HG02798 (cell line): ENCODE results near the gene DPM1.

Experiments used
- ATAC-seq: cut with Tn5 transposase; IDR thresholded peaks from one replicate; pipeline ENCODE4 v1.9.1; 2021; ENCODE audit warnings: mild to moderate bottlenecking; ENCODE audit not compliant: unreplicated experiment, poor library complexity

The DPM1 gene

DNA sequence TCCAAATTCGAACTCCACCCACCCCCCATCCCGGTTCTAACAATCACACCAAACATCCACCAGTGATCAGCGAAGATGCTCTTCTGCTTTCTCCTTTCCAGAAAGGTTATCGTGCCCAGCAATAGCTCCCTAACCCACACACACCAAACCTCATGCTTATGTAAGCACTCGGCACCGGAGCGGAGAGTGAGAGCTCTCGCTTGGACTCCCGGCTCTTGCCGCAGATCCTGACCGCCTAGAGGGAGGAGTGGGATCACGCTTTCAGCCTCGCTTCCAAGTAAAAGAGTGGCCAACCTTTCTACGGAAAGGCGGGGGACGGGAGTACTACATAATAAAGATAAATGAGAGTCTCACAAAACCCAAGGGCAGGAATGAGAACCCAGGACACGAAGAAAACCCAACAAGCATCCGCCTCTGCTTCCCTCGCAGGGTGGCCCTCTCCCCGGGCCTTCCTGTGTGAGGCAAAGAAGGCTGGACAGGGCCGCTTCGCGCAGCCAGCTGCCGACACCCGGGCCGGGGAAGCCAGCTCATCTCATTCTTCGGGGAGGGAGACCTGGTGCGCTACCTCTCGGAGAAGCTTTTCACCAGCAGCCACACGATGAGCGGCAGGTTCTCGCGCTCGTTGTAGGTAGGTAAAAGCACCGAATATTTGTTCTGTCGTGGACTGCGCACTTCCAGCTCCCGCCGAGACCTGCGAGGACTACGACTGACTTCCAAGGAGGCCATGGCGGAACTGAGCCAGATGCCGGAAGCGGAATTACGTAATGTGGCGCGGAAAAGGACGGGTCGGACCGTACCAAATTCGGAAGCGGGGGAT lies at the start of gene DPM1:
DPM1 (minus strand) TSS at position 735 of the 817 bp plus-strand sequence; CDS start at position 726, 9 bp downstream.
- peak; percentile 92 for ATAC-seq

DNA sequence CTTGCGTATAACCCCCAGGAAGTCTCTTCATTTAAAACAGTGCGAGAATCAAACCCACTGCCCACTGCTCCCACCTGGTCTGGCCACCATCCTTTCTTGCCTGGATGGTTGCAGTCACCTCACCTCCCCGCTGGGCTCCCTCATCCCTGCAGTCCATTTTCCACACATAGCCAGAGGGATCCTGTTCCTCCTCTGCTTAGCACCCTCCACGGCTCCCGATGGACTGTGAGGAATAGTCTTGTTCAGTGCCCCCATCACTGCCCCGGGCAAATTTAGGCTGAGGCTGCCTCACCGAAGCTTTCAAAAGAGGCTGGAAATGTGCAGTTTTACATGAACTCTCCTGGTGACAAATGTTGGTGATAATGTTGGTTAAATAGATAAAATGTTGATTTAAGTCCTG lies 46.9 kb upstream of the DPM1 start:
- no peak for ATAC-seq

DNA sequence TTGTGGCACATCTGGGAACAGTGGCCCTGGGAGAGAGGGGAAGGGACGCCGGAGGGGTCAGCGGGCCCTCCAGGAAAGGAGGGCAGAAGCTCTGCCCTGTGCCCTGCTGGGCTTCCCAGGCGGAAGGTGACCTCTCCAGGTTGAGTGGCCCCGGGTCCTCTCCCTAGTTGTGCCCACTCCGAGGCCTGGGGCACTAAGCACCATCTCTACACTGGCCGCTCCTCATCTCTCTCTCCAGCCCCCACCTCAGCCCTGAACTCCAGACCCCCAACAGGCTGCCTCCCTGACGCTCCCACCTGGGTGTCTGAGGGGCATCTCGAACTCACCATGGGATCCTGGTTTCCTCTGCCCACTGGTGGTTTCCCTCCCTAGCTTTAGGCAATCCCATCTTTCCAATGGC lies 46.4 kb upstream of the DPM1 start:
- ATAC-seq, result no peak

DNA sequence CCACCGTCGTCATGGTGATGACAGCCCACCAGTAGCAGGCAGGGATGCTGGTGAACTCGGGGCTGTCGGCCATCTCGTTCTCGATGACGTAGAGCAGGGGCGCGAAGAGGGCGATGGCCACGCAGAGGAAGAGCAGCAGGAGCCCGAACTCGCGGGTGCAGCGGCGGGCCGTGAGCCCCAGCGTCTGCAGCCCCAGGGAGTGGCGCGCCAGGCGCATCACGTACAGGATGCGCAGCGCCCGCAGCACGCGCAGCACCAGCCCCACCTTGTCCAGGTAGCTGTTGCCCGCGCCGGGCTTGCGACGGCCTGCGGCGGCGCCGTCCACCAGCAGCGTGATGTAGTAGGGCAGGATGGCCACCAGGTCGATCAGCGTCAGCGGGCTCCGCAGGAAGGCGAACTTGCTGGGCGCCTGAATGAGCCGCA lies 46.0 kb upstream of the DPM1 start:
- no peak for ATAC-seq

DNA sequence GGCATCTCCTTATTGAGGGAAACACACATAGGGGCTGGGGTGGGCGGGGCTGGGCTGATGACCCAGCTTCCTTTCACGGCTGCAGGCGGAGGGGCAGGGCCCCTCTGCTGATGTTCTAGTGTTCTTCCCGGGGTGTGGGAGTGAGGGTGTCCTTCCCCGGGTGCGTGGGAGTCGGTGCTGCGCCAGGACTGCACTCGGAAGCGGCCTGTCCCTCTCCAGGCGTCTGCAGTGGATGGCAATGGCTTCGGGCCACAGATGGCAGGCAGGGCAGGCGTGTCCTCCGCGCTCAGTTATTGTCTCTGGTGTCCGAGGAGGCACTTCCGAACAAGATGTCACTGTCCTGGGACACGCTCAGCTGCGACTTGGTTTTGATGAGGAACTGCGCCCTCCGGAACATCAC lies 45.4 kb upstream of the DPM1 start:
- ATAC-seq, result no peak

DNA sequence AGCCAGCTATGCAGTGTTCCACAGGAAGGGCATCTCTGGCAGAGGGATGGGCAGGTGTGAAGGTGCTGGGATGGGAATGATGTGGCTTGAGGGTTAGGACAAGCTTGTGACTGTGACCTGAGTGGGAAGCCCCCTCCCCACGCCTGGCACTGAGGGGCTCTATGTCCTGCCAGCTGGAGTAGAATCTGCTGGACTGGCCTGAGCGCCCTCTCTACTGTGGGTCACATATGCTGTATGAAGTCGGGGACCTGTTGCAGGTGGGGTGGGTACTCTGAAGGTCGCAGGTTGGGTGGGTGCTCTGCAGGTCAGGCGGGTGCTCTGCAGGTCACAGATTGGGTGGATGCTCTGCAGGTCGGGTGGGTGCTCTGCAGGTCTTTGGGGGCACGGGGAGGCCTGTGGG lies 44.3 kb upstream of the DPM1 start:
- ATAC-seq, result no peak

DNA sequence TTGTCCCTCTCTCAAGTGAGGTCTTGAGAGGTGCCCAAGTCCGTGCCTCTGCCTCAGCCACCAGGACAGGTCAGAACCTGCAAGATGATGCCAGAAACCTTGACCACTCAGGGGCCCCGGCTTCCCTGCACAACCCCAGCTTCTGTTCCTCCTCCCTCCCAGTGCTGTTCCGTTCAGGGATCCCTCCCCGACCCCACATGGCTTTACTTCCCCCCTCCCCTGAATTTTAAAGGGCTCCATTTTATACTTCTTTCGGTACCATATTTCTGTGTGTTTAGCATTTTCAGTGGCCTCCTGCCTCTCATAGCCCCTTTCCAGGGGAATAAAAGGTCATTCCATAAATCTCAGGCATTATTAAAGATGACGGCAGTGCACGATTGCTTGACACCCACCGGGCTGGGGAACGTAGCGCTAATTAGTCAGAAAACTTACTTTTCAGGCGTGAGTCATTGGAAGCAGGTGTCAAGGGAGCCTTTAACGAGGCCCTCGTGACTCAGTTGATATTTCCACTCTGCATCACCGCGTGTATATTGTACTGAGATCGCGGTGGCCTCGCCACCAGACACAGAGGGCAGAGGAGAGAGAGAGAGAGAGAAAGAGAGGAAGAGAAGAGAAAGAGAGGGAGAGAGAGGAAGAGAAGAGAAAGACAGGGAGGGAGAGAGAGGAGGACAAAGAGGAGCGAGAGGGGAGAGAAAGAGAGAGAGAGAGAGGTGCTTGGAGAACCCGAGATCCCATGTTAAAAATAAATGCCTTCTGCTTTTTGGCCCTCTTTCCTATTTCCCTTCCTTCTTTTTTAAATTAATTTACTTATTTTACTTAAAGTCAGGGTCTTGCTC lies 43.3 kb upstream of the DPM1 start:
- ATAC-seq, result no peak

DNA sequence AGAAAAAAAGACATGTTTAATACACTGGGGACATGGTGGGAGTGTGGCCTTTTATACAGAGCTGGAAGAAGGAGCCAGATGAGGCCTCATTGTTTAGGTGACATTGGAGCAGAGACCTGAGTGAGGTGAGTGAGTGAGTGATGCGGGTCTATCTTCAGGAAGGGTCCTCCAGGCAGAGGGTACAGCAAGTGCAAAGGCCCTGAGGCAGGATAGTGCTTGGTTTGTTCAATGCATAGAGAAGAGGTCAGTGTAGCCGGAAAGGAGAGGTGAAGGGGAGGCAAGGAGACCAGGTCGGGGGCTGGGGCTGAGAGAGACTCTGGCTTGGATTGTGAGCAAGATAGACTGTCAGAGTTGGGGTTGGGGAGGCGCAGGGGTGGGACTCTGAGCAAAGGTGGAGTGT lies 41.0 kb upstream of the DPM1 start:
- ATAC-seq, result no peak

DNA sequence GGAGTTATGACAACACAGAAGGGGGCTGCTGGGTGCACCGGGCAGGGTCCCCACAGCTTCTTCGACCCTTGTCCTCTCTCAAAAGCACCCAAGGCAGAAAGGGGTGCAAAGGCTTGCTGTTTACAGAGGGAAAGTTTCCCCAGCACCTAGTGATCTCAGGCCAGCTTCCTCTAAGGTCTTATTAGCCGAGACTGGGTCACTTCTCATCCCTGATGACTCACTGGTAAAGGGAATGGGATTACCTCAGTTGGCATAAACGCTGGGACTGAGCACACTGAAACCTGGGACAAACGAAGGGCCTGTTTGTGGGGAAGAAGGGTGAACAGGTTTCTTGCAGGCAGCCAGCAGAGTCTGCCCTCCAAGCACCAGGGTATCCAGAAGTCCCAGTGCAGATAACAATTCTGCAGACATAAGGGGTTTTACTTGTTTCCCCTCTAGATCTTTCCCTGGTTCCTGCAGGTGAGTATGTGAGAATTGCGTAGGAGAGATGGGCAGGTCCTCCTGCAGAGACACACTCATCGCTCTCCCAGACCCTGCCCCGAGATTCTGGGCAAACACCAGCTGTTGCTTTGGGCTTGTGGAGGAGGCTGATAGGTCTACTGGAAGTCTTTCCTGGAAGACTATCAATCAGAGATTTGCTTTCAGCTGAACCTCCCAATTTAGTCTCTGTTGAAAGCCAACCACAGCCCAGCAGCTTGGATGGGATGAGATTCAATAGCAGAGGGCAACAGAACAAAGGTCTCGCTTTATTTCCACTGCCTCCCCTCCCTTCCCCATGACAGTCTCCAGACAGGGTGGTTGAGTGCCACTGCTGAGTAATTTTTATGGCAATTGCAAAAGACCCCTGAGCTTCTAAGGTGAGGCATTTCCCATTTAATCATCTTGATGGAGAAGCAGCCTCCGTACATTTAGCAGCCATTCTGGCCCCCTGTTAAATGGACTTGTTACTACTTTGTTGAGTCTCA lies 38.9 kb upstream of the DPM1 start:
- no peak for ATAC-seq

DNA sequence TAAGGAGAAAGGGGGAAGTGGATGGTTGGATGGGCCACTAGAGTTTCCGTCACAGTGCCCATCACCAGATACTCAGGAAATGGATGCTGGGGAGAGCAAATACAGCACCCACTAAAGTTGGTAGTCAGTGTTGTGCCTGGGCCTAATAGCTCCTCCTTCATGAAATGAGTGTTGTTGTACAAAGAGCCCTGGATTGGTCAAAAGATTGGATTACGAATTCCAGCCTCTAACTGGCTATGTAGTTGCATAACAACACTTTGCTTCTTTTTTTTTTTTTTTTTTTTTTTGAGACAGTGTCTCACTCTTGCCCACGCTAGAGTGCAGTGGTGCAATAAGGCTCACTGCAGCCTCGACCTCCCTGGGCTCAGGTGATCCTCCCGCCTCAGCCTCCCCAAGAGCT lies 37.2 kb upstream of the DPM1 start:
- no peak for ATAC-seq

DNA sequence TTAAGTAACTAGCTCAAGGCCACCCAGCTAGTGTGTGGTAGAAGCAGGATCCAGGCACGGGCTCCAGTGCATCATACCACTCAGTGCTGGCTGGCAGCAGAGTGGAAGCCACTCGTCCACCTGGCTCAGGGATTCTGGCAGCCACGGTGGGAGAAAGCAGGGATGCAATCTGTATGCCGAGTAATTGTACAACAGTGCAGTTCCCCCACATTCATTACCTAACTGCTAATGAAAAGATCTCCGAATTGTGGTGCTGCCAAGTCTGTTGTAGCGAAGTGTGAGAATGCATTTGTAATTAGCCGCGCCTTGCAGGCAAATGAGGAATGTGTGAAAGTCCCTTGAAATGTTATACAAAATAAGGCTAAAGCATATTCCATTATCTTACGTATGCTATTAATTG lies 35.5 kb upstream of the DPM1 start:
- ATAC-seq, result no peak

DNA sequence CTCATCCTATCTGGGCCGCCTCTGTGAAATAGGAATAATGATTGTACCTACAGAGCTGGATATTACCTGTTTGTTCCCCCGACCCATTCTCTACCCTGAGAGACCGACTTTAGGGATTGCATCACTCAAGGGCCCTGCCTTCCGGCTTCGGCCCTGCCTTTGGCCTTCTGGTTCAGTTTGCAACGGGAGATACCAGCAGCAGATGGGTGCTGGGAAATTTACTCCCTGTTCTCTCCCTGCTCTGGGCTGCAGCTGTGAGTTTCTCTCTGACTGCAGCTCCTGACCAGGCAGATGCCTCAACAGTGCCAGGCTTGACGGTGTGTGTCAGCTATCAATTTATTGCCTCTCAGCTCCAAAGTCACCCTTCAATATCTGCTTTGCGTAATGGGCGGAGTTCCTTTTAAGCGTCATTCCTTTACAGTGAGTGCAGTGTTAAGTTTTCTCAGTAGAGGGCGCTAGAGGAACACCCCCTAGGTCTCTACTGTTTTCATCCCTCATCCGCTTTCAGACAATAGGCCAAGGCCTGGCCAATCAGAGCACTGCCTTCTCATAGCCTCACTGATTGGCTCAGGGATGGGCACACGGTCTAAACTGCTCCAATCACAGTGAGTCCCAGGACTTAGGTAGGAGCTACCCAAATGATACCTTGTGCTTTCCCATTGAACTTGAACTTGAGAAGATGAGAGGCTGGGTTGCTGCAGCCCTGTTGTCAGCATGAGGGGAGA lies 34.6 kb upstream of the DPM1 start:
- peak; percentile 76 for ATAC-seq

DNA sequence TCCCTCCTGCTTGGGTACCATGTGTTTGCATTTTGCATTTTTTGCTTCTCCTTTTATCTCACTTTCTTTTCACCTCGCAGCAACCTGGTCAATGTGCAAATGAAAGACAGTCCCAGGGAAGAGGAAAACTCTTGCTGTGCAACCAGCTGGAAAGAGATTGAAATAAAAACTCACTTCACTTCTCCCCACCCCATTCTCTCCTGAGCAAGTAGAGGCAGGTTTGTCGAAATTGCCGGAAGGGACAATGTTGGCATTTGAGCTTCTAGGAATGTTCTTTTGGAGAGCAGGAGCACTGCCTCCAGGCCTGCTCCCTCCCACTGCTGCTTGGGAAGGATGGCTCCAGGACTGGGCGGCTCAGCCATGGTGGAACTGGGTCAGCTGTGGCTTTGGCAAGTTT lies 34.0 kb upstream of the DPM1 start:
- no peak for ATAC-seq

DNA sequence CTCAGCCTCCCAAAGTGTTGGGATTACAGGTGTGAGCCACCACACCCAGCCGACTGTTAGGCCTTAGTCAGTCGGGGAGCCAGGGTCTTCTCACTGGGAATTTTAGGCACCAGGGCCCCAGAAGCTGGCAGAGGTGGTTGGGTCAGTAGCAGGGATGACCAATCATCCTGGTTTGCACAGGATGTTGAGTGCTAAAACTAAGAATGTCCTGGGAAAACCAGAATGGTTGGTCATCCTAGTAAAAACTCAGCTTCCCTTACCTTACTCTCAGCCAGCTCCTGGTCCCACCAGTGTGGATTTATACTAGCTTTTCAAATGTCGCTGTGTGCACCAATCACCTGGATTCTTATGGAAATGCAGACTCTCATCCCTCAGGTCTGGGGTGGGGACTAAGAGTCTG lies 32.7 kb upstream of the DPM1 start:
- no peak for ATAC-seq

DNA sequence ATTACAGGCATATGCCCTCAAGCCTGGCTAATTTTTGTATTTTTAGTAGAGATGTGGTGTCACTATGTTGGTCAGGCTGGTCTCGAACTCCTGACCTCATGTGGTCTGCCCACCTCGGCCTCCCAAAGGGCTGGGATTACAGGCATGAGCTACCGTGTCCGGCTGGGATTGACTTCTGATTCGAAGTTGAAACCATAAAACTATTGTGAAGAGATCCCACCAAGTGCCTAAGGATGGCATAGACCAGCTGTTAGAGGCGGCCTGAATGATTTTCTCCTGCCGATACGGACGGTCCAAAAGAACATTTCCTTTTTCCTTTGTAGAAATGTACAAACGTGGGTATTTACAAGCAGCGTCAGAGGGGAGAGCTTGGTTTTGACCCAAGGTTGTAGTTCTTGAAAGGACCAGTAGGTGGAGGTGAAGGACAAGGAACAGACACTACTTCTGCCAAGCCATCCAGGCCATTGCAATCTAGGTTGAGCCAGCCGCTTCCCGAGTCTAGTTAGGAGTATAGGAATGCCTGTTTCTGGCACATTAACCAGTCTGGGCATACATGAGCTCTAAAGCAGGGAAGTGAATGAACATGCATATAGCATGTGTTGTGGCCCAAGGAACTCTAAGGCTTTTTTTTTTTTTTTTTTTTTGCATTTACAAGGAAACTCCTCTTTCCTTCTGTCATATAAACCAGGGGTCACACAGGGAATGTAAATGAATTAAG lies 29.3 kb upstream of the DPM1 start:
- peak; percentile 60 for ATAC-seq

DNA sequence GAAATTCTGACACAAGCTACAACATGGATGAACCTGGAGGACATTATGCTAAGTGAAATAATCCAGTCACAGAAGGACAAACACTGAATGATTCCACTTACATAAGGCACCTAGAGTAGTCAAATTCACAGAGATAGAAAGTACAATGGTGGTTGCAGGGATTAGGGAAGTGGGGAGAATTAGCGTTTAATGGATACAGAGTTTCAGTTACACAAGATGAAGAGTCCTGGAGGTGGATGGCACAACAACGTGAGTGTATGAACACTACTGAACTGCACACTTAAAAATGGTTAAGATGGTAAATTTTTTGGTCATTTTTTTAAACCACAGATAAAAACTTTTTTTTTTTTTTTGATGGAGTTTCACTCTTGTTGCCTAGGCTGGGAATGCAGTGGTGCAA lies 25.0 kb upstream of the DPM1 start:
- no peak for ATAC-seq

DNA sequence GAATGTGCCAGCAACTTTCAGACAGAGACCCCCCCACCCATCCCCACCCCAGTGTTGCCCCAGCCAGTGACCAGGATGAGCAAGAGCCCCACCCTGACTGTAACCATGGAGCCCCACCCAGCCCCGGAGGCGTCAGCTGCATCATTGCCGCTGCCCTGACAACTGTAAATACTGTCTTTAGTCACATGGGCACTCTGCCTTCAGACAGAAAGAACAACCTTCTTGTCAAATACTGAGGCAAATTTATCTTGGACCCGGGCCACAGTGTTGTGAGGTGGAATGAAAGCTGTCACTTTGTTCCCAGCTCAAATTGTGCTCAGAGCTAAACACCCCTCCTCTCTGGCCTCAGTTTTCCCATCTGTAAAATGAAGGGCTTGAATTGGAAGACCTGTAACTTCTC lies 24.0 kb upstream of the DPM1 start:
- no peak for ATAC-seq

DNA sequence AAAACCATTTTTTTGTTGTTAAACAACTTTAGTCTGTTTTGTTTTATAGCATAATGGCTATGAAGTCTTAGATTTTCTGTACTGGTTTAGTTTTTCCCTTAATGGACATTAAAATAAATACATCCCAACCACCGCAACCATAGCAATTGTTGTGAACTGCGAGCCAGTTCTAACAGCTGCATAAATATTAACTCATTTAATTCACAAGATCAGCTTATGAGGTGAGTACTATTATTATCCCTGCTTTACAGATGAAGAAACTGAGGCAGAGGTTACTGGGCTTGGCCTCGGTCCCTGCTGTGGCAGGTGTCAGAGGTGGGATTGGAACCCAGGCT lies 23.3 kb upstream of the DPM1 start:
- ATAC-seq, result no peak
